PC-9 (cell line): ENCODE data around the gene ABCC6. TPM values are rescaled to one million over a fixed set of nuclear protein-coding genes. Genes with fewer than 3 reads are reported as not detected.

ENCODE experiments used
- BruUV-seq: library from RNA; stranded (reverse); fragments of 400-500 nt; replicated peaks from 2 replicates; lab custom pipeline; 2021; lab: Mats Ljungman, UMichigan
- CTCF ChIA-PET: fragments of 300-600 bp; sonication (Branson Sonifier 250); formaldehyde crosslinking; loops from one replicate; lab custom pipeline; 2022; ENCODE audit warnings: antibody characterized with exemption; lab: Charles Lee
- POLR2A ChIA-PET: fragments of 300-600 bp; sonication (Branson Sonifier 250); formaldehyde crosslinking; loops from one replicate; lab custom pipeline; 2022; ENCODE audit warnings: antibody characterized with exemption; ENCODE audit not compliant: unreplicated experiment; lab: Charles Lee
- DNase-seq, 2 experiments: peaks; one replicate each; pipeline versions ENCODE4 v3.0.0 to v3.0.0-alpha.2; 2015 to 2022; ENCODE audit warnings: mixed read lengths in 1 of 2
- H2AFZ ChIP-seq: fragments of 200-600 bp; sonication (generic); 2 replicates; pipeline ENCODE4 v1.8.1; 2017; ENCODE audit warnings: antibody characterized with exemption
- H3F3A ChIP-seq: fragments of 200-600 bp; sonication (generic); 2 replicates; pipeline ENCODE4 v1.8.1; 2017; ENCODE audit warnings: antibody characterized with exemption, mild to moderate bottlenecking, low read depth; ENCODE audit not compliant: insufficient read depth
- H3K27ac ChIP-seq: fragments of 200-600 bp; sonication (generic); 2 replicates; pipeline ENCODE4 v1.6.1; 2016; ENCODE audit warnings: mixed run types
- H3K27me3 ChIP-seq: fragments of 200-600 bp; sonication (generic); 2 replicates; pipeline ENCODE4 v1.6.1; 2016; ENCODE audit warnings: low read depth, mixed run types; ENCODE audit not compliant: insufficient read depth
- H3K36me3 ChIP-seq: fragments of 200-600 bp; sonication (generic); 2 replicates; pipeline ENCODE4 v1.6.1; 2016; ENCODE audit warnings: low read depth, mixed run types
- H3K4me1 ChIP-seq: fragments of 200-600 bp; sonication (generic); replicated peaks from 2 replicates; pipeline ENCODE4 v1.6.1; 2016; ENCODE audit warnings: mixed run types; ENCODE audit not compliant: insufficient read depth
- H3K4me2 ChIP-seq: fragments of 200-600 bp; sonication (generic); 2 replicates; pipeline ENCODE4 v1.6.1; 2017; ENCODE audit warnings: mixed run types
- H3K4me3 ChIP-seq: fragments of 200-600 bp; sonication (generic); 2 replicates; pipeline ENCODE4 v1.6.1; 2016; ENCODE audit warnings: mixed run types
- H3K79me2 ChIP-seq: fragments of 200-600 bp; sonication (generic); 2 replicates; pipeline ENCODE4 v1.6.1; 2017; ENCODE audit warnings: low read depth, mixed run types
- H3K9me2 ChIP-seq: fragments of 200-600 bp; sonication (generic); 2 replicates; pipeline ENCODE4 v1.8.1; 2017; ENCODE audit warnings: mild to moderate bottlenecking; ENCODE audit not compliant: insufficient read depth
- H3K9me3 ChIP-seq: fragments of 200-600 bp; sonication (generic); 2 replicates; pipeline ENCODE4 v1.8.1; 2016; ENCODE audit warnings: low read depth; ENCODE audit not compliant: insufficient read depth
- H4K20me1 ChIP-seq: fragments of 200-600 bp; sonication (generic); 2 replicates; pipeline ENCODE4 v1.8.1; 2017; ENCODE audit not compliant: insufficient read depth
- EZH2 ChIP-seq: fragments of 200-600 bp; sonication (generic); IDR thresholded peaks from 2 replicates; pipeline ENCODE4 v1.8.0; 2017; ENCODE audit warnings: antibody characterized with exemption, low read depth
- intact Hi-C: fragments of 100-400 bp; cut with micrococcal nuclease; formaldehyde crosslinking; loops from one replicate; pipeline ENCODE4 v1.10.0; 2022; ENCODE audit not compliant: unreplicated experiment
- total RNA-seq: library from RNA; stranded (reverse); gene quantifications from 2 replicates; pipeline ENCODE4 v1.2.3, GENCODE V29; 2021
- TF ChIP-seq, protein P1 (sequence below): fragments of 200-600 bp; sonication (generic); conservative IDR thresholded peaks from 2 replicates; pipeline ENCODE4 v1.6.1; 2017; ENCODE audit warnings: mixed run types, antibody characterized with exemption, mild to moderate bottlenecking, moderate library complexity

ABCC6 gene
- total RNA-seq, 1 experiment from 2014 or later: 2.8 TPM

DNA sequence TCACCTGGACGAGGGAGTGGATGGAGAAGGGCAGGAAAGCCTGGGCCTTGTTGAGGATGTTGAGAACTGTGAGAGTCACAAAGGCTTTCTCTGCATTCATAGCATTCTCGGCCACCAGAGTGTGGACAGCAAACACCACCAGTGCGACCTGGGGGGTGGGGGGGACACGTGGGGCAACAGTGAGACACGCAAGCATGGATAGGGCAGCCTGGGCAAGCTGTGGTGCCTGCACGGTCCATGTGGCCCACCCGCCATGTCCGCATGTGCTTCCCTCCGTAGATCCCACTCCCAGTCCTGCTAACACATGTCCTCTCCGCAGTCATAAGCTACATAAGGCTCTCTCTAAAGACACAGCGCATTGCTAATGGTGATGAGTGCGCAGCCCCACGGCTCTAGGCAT, 34.5 kb downstream of the ABCC6 start:
- ChIA-PET POLR2A (no interaction called here), CTCF (interaction anchor here (0.6 kb wide), 1 partner anchor 1545 kb away, joined by 8 read pairs; no protein-coding TSS in a partner anchor)
- no peak for TF ChIP-seq EZH2
- TF ChIP-seq, protein P1, sequence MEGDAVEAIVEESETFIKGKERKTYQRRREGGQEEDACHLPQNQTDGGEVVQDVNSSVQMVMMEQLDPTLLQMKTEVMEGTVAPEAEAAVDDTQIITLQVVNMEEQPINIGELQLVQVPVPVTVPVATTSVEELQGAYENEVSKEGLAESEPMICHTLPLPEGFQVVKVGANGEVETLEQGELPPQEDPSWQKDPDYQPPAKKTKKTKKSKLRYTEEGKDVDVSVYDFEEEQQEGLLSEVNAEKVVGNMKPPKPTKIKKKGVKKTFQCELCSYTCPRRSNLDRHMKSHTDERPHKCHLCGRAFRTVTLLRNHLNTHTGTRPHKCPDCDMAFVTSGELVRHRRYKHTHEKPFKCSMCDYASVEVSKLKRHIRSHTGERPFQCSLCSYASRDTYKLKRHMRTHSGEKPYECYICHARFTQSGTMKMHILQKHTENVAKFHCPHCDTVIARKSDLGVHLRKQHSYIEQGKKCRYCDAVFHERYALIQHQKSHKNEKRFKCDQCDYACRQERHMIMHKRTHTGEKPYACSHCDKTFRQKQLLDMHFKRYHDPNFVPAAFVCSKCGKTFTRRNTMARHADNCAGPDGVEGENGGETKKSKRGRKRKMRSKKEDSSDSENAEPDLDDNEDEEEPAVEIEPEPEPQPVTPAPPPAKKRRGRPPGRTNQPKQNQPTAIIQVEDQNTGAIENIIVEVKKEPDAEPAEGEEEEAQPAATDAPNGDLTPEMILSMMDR: no peak
- no peak overlapping the region for H2AFZ ChIP-seq
- H3K4me1 ChIP-seq: no peaks in the 10 kb centered on the region
- no peaks in the 10 kb centered on the region for H3K9me2 ChIP-seq
- H3K36me3 ChIP-seq: no peaks in the 10 kb centered on the region
- no peaks in the 10 kb centered on the region for H3F3A ChIP-seq
- H3K4me3 ChIP-seq: no peak overlapping the region
- H3K4me2 ChIP-seq: no peak overlapping the region
- no peak for DNase-seq
- intact Hi-C loops: no loop called here
- H3K79me2 ChIP-seq: no peaks in the 10 kb centered on the region
- H3K27me3 ChIP-seq: no peaks in the 10 kb centered on the region; the same call in 1 of the 2 replicates
- BruUV-seq: no TSS peak
- H3K27ac ChIP-seq: no peak overlapping the region
- H4K20me1 ChIP-seq: no peaks in the 10 kb centered on the region
- no peaks in the 10 kb centered on the region for H3K9me3 ChIP-seq

DNA sequence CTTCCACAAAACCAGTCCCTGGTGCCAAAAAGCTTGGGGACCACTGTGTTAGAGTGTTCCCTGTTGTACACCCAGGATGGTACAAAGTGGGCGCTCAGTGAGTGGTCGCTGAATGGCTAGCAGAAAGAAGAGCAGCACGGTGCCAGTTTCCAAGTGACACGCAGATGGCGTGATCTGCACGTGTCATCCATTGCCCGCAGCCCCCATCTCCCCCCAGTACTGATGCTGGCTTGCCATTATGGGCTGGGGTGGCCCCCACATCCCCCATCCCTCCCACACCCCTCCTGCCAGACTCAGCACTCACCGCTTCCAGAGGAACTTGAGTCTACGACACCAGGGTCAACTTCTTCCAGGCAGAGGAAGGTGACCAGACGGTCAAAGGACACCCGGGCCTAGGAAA, 36.5 kb downstream of the ABCC6 start:
- no peak for DNase-seq
- CTCF ChIA-PET: no interaction called here
- H3K4me2 ChIP-seq: no peak overlapping the region
- POLR2A ChIA-PET: interaction anchor here (0.7 kb wide), 1 partner anchor 430 kb away, joined by 8 read pairs; no protein-coding TSS in a partner anchor
- H3K4me3 ChIP-seq: no peak overlapping the region
- TF ChIP-seq EZH2: no peak
- TF ChIP-seq, protein P1: no peak
- no peaks in the 10 kb centered on the region for H3K9me3 ChIP-seq
- H3K36me3 ChIP-seq: no peaks in the 10 kb centered on the region
- H4K20me1 ChIP-seq: no peaks in the 10 kb centered on the region
- no peaks in the 10 kb centered on the region; the same call in 1 of the 2 replicates for H3K27me3 ChIP-seq
- no peak overlapping the region for H3K27ac ChIP-seq
- intact Hi-C loops: no loop called here
- H3K4me1 ChIP-seq: no peaks in the 10 kb centered on the region
- no peaks in the 10 kb centered on the region for H3F3A ChIP-seq
- no peaks in the 10 kb centered on the region for H3K9me2 ChIP-seq
- no peak overlapping the region for H2AFZ ChIP-seq
- BruUV-seq: no TSS peak
- no peaks in the 10 kb centered on the region for H3K79me2 ChIP-seq

DNA sequence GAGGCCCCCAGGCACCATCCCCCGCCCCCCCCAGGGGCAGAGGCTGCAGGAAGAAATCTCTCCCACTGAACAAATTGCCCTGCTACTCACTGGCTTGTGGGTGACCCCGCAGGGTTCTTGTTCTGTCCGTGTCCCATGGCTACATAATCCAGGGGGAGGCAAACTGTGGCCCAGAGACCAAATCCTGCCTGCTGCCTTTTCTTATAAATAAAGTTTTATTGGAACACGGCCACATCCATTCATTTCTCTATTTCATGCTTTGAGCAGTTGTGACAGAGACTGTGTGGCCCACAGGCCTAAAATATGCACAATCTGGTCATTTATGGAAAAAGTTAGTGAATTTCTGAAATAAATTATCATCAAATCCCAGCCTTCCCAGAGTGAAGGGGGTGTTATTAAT, 38.2 kb downstream of the ABCC6 start:
- no TSS peak for BruUV-seq
- Histone ChIP-seq H3K4me1 (no peaks in the 10 kb centered on the region), H3K9me2 (no peaks in the 10 kb centered on the region), H3K36me3 (no peaks in the 10 kb centered on the region), H3K4me2 (no peak overlapping the region), H3K27ac (no peak overlapping the region), H3K9me3 (no peaks in the 10 kb centered on the region), H3F3A (no peaks in the 10 kb centered on the region), H3K79me2 (no peaks in the 10 kb centered on the region), H2AFZ (no peak overlapping the region), H4K20me1 (no peaks in the 10 kb centered on the region), H3K27me3 (no peaks in the 10 kb centered on the region), H3K4me3 (no peak overlapping the region)
- TF ChIP-seq, protein P1: no peak
- TF ChIP-seq EZH2: no peak
- ChIA-PET CTCF (no interaction called here), POLR2A (no interaction called here)
- DNase-seq: no peak
- intact Hi-C loops: no loop called here
